Adipose tissue (tissue), 3 donors: ENCODE data around the gene A1CF. TPM values are rescaled to one million over a fixed set of nuclear protein-coding genes. Genes with fewer than 3 reads are reported as not detected.
"Not testable (repeated sequence)": the region's sequence is repeated elsewhere in the genome, so short reads cannot be mapped to it uniquely, and the experiment has no call there.

Source experiments
- H3K27ac ChIP-seq: one replicate; pipeline ENCODE4 v1.5.1; 2013; ENCODE audit warnings: low read depth, low read length
- WGBS, 3 donors: extraction: QIAGEN DNeasy Blood & Tissue Kit; methylation state at CpG; one replicate each; pipeline ENCODE4 v1.1.7; 2013; 5-methylcytosine and 5-hydroxymethylcytosine counted together
- polyA plus RNA-seq, 3 donors: library from polyadenylated mRNA; stranded (reverse); fragments of 200-250 nt; gene quantifications; one replicate each; pipeline ENCODE4 v1.2.3, GENCODE V29; 2013
- donor health status: healthy with polysubstance abuse.
- donor health status: Bipolar disorder and iron deficiency.
- donor health status: healthy.

Gene A1CF
- polyA plus RNA-seq, 3 donors = 0.04 to 2.3 TPM; not detected in 1

DNA sequence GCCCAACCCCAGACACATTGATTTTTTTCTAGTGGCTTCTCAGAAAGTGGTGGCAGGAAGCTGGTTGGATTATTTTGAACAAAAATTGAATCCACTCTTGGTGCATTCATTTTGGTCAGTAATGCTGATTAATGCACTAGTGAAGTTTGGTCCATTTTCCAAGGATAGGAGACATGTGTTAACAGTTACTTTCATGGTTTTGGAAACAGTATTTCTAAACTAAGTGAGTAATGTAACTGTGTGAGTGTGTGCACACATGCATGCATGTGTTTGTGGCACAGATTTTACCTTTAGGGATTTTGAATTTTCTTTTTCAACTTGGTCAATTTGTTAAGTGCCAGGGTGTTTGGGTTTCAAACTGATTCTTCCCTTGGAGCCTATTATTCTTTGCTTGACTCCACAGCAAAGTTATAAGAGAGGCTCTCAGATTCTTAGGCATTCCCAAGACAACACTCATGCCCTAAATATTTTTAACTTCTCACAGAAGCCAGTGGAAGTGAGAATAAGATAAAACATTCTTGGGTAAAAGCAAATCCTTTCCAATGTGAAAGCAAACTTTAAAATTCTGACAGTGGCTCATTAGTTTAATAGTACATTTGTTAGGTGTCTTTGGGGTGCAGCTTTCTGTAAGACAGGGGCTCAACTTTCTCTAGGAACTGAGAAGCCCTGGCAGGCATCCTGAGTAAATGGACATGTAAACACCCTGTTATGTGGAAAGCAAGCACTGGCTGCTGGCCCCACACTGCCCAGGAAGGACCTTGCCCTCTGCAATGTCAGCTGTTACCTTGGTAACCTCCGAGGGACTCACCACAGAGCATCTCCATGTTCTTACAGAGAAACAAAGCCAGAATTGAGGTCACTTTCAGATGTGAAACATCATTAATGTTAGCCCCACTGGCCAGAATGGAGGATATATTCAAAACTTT lies 77.3 kb downstream of the A1CF start:
- 16 to 39% (median 24%) methylated on average over 1 of the region's 1 CpG for WGBS, 3 donors
- no peak overlapping the region for H3K27ac ChIP-seq

DNA sequence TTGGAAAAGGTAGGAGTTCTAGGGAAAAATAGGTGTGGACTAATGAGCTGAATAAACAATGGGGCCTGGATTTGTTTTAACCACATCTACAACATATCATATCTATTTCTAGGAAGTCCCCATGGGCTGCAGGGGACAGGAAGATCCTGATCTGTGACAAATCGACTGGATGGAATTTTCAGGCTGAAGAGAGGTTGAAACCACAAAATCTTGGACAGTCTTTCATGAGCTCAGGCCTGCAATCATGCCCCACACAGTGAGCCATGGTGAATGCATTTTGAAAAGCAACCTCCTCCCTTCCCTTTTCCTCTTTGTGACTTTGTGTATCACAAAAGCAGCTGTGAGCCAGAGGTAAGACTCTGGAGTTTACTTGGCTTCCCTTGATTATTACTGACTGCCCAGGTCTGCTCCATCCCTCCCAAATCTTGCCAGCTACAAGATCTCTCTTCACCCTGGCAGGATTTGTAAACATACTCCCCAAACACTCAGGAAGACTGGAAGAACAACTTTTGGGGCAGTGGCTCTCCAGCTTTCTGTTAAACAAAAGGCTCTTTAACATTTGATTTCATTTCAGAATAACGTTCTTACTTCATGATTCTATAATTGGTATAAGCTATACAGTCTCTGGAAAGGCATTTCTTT lies 79.3 kb downstream of the A1CF start:
- no peak overlapping the region for H3K27ac ChIP-seq
- 36 to 52% (median 37%) methylated on average over 2 of the region's 2 CpGs for WGBS, 3 donors

DNA sequence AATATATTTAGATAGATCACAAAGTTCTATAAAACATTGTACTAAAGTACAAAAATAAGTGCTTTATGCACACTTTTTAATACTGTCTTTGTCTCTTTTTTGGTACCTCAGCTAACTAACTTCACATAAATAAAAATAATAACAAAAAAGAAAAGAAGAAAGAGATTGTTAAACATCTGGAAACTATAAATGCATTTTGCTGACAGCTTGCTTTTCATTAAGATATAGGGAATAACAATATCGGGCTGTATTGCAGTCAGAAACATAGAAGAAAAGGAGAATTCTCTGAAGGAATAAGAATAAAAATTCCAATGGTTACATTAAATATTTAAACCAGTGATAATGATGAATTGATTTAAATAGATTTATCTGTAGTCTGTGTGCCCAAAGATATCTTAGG lies 85.8 kb downstream of the A1CF start:
- WGBS, 3 donors = 80 to 97% (median 83%) methylated on average over 1 of the region's 1 CpG
- no peak overlapping the region for H3K27ac ChIP-seq

DNA sequence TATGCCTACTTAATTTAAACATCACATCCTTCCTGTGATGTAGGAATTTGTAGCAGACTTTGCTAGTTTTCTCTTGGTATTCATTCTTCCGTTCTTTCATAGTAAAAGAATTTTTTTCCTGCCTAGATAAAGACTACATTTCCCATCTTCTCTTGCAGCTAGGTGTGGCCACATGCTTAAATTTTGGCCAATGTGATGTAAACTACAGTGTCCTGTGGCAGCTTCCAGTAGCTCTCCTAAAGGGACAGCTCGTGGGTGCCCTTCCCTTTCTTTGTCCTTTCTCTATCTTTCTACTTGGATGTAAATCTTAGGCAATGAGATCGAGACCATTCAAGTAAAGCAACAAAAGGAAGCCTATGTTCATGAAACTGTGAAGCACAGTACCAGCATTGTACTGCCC lies 87.1 kb downstream of the A1CF start:
- no peak overlapping the region for H3K27ac ChIP-seq
- 69 to 88% (median 71%) methylated on average over 3 of the region's 3 CpGs for WGBS, 3 donors

DNA sequence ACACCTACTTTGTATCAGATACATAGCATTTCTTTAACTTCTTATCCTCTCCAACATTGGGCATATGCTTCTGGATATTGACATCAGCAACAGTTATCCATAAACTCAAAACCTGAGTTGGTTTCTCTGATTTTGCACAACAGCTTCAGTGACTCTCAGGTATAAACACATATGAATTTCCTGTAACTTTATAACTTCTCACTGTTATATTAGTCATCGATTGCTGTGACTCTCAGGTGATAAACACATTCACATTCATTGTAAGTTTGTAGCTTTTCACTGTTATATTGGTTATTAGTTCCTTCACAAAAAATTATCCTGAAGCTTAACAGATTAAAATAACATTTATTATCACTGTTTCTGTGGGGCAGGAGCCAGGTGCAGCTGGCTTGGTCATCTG lies 88.7 kb downstream of the A1CF start:
- no peak overlapping the region for H3K27ac ChIP-seq
- WGBS, 3 donors = 64 to 100% (median 92%) methylated on average over 1 of the region's 1 CpG

DNA sequence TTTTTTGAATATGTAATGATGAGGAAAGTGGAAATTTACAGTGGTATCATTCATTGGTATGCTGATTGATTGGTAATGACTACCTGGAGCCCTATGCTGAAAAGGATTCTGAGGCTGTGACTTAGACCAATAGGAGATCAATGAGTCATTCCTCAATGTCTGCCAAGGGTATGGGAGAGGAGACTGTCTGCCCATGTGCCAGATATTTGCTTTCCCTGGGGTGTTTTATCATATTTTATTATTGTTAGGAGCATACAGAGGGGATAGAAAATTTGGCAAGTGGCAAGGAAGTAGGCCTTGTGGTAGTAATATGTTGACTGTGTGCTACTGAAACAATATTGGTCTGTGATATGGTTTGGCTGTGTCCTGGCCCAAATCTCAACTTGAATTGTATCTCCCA lies 90.9 kb downstream of the A1CF start:
- no peak overlapping the region for H3K27ac ChIP-seq

DNA sequence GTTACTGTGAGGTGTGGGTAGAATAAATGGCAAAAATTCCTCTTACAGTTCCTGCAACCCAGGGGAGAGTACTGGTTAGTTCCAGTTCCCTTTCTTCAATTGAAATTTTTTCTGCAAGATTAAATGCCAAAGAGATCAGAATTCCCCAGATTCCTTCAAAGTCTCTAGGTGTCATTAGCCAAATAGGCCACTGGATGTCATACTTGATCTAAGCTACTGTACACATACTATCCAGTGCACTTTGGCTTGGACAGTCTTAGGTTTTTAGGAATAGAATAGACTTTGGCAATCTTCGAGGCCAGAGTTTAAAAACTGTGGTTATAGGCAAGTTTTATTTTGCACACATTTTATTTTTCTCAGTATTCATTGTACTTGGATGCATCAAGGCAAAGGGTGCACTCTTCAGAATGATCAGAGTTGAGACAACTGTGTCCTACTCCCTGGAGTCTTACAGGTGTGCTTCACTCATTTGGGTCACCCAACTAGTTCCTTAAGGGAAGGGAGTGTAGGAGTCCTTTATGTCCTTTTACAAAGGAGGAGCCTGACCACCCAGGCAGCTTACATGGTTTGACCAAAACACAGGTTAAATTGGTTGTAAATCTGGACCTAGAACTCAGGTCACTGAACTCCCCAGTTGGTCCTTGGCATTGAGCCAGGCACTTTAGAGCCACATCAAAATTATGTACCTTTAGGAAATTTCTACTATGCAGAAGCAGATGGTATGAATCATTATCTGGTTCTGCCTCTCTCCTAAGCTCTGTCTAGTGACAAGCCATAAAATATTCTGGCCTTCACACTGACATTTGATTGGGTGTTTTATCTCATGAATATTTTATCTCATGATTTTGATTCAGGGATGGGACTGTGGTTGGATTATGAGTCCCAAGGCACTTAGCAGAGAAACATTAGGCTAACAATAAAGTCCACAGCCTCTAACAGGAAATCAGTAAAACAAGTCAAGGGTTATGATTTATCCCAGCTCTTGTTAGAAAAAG lies 96.2 kb downstream of the A1CF start:
- WGBS, 3 donors = 21 to 47% (median 32%) methylated on average over 1 of the region's 1 CpG
- no peak overlapping the region for H3K27ac ChIP-seq

DNA sequence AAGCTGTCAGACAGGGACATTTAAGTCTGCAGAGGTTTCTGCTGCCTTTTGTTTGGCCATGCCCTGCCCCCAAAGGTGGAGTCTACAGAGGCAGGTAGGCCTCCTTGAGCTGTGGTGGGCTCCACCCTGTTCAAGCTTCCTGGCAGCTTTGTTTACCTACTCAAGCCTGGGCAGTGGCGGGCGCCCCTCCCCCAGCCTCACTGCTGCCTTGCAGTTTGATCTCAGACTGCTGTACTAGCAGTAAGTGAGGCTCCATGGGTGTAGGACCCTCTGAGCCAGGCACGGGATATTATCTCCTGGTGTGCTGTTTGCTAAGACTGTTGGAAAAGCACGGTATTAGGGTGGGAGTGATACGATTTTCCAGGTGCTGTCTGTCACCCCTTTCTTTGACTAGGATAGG lies 97.5 kb downstream of the A1CF start:
- 21 to 62% (median 58%) methylated on average over 5 of the region's 5 CpGs for WGBS, 3 donors

DNA sequence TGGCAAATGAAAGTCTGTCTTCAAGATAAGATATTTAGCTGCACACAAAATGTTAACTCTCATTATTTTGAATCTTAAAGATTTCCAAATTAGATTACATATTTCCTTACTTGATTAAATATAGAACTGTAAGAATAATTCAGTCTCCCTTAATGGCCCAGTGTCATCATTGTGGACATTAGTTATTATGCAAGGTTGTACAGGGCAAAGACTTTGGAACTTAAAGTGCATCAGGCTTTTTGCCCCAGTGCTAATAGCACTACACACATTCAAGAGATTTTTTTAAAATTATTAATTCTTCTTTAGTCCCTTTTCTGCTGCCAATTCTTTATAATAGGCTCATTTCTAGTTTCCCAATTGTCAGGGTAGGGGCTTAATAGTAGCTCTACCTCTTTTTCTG lies 103.4 kb downstream of the A1CF start:
- not testable (repeated sequence) for H3K27ac ChIP-seq

More for the DNA sequence above, 97.5 kb downstream of the A1CF start:
- H3K27ac ChIP-seq = not testable (repeated sequence)

DNA sequence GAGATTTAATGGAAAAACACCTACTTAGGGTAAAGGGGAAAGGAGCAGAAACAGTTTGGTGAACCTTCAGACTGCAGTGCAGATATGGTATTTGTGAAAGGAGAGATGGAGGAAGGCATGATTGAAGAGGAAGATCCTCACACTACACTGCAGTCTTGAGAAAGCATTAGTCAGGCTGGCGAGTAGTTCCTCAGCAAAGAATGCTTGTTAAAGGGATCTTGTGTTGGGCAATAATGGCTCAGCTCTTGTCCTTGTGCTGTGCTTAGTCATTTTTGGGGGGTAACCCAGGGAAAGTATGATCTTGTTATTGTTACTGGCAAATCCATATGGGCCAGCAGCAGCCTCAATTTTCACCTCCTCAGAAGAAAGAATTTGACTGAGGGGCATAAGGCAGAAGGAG lies 105.4 kb downstream of the A1CF start:
- H3K27ac ChIP-seq = not testable (repeated sequence)
- 57 to 90% (median 64%) methylated on average over 1 of the region's 1 CpG for WGBS, 3 donors

DNA sequence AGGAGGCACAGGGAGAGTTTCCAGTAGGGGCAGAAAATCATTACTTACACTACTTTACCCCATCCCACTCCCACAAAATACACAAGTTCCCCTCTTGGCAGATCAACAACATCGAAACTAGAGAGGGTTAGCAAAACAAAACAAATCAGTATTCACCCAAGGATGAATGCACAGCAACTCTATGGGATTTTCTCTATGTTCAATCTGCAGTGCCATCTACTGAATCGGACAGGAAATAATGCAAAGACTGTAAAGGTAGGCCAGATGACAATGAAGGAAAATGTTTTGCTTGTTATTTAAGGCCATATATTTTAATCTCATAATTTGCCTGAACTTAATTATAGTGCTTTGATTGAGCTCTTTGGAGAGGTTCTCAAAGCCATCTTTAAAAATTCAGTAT lies 110.6 kb downstream of the A1CF start:
- 59 to 68% (median 62%) methylated on average over 2 of the region's 2 CpGs for WGBS, 3 donors
- H3K27ac ChIP-seq = not testable (repeated sequence)

DNA sequence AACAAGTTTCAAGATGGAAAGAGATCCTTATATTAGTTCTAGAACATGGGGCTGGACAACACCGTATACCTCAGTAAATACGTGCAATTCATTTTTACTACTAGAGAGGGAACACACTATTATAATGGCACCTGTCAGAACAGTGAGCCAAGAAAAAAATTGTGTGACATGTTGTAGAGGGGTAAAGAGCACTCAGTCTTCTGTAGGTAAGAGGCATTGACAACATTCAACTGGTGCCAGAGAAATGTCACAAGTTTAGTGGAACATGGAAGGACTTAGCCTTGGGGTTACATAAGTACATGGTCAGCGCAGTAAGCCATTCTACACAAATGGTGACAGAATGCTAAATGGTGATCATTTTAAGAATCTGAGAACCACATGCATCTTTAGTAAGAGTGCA lies 113.4 kb downstream of the A1CF start:
- not testable (repeated sequence) for H3K27ac ChIP-seq
- 88 to 98% (median 97%) methylated on average over 3 of the region's 3 CpGs for WGBS, 3 donors

DNA sequence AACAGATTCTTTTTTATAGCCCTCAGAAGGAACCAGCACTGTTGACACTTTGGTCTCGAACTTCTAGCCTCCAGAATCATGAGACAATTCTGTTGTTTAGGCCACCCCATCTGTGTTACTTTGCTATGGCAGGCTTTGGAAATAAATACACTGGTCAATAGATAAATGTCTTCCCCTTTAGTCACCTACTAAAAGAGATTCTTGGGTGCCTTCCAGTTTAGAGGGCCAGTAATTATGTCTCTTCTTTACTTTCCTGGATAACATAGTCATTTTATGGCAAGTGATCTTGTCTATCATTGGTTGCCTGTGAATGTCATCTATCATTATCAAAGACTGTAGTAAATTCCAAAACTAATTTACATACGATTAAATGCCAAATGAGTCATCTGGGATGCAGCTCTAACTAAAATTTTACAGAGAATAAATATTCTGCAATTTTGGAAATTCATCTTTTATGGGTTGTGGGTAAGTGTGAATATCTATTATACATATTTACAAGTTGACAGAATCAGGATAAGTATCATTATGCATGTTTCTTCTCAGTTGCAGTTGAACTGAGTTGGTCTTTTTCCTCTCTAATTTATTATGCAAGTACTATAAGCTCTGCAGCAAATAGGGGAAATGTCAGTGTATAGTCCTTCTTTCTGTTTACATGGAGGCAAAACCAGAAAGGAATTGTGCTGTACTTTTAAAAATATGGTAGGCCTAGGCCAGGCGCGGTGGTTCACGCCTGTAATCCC lies 118.5 kb downstream of the A1CF start:
- WGBS, 3 donors = 77 to 94% (median 89%) methylated on average over 4 to 5 of the region's 5 CpGs

More for the DNA sequence above, 118.5 kb downstream of the A1CF start:
- H3K27ac ChIP-seq = not testable (repeated sequence)

Other genes with a start within 250 kb of the A1CF start
- gene ASAH2B, start 145.7 kb downstream of the A1CF start, polyA plus RNA-seq = 1 to 10 TPM in 2 of 3 donors, under 1 TPM in 1; 0.79 to 3.1 (median 1.9) TPM
- gene PRKG1, start 188.9 kb upstream of the A1CF start, polyA plus RNA-seq = 10 to 100 TPM in 1 of 3 donors, 1 to 10 TPM in 1, under 1 TPM in 1; 0.46 to 13.2 (median 2.1) TPM